Suprapubic skin (tissue), 4 donors: Measurements from ENCODE around the gene OR52I2.

ENCODE experiments used
- EP300 ChIP-seq: sonication (generic); formaldehyde crosslinking; IDR thresholded peaks from one replicate; pipeline ENCODE4 v1.6.1; 2017; ENCODE audit warnings: antibody characterized with exemption
- POLR2A ChIP-seq, 2 donors: fragments of 450-650 bp; IDR thresholded peaks; one replicate each; pipeline ENCODE4 v1.6.1; 2017; ENCODE audit warnings: antibody characterized with exemption in 2 of 2, mild to moderate bottlenecking in 2 of 2, moderate library complexity in 2 of 2
- POLR2AphosphoS5 ChIP-seq, 3 donors: sonication (generic); formaldehyde crosslinking; IDR thresholded peaks; one replicate each; pipeline ENCODE4 v1.6.1; 2017; ENCODE audit warnings: antibody characterized with exemption in 3 of 3
- TF ChIP-seq, protein P1 (sequence below), 2 donors: fragments of 200-600 bp in 1 of 2; fragments of 450-650 bp in 1 of 2; sonication (generic) in 1 of 2; IDR thresholded peaks; one replicate each; pipeline ENCODE4 v1.5.1; 2016 to 2019; ENCODE audit warnings: antibody characterized with exemption in 2 of 2, mild to moderate bottlenecking in 1 of 2, moderate library complexity in 1 of 2

GRCh38 chr11:4560467-4560866, 21.1 kb upstream of the OR52I2 start:
- TF ChIP-seq, protein P1, sequence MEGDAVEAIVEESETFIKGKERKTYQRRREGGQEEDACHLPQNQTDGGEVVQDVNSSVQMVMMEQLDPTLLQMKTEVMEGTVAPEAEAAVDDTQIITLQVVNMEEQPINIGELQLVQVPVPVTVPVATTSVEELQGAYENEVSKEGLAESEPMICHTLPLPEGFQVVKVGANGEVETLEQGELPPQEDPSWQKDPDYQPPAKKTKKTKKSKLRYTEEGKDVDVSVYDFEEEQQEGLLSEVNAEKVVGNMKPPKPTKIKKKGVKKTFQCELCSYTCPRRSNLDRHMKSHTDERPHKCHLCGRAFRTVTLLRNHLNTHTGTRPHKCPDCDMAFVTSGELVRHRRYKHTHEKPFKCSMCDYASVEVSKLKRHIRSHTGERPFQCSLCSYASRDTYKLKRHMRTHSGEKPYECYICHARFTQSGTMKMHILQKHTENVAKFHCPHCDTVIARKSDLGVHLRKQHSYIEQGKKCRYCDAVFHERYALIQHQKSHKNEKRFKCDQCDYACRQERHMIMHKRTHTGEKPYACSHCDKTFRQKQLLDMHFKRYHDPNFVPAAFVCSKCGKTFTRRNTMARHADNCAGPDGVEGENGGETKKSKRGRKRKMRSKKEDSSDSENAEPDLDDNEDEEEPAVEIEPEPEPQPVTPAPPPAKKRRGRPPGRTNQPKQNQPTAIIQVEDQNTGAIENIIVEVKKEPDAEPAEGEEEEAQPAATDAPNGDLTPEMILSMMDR (IDR thresholded peaks at IDR 0.05) = no peak
- no peak for TF ChIP-seq POLR2AphosphoS5 (IDR thresholded peaks at IDR 0.05)
- TF ChIP-seq POLR2A (IDR thresholded peaks at IDR 0.05) = no peak
- no peak for TF ChIP-seq EP300
